ENCODE results near the gene C10orf62.

GRCh38 chr10:97570789-97571471 is 18.6 kb upstream of the C10orf62 start:
- TF ChIP-seq CTCF (IDR thresholded peaks at IDR 0.05 in 2 of 3, conservative IDR thresholded peaks at IDR 0.05 in 1 of 3; ENCODE audit: insufficient read depth in 2 of 3, low read depth in 1 of 3, low read length in 3 of 3) (no peak), RFX5 (IDR thresholded peaks at IDR 0.05; ENCODE audit: low read depth, low read length) (no peak), NUFIP1 (IDR thresholded peaks at IDR 0.05; ENCODE audit: partially characterized antibody) (no peak), JUN (IDR thresholded peaks at IDR 0.05; ENCODE audit: borderline replicate concordance, low read depth, low read length) (no peak), JUN (CRISPR knock-in tag; IDR thresholded peaks at IDR 0.05; ENCODE audit: borderline replicate concordance) (no peak), CREB1 (IDR thresholded peaks at IDR 0.05) (no peak), CREB1 (CRISPR knock-in tag; IDR thresholded peaks at IDR 0.05) (no peak), FOXJ3 (CRISPR knock-in tag; IDR thresholded peaks at IDR 0.05) (no peak), NEUROD1 (IDR thresholded peaks at IDR 0.05; ENCODE audit: borderline replicate concordance, low read depth, low read length, partially characterized antibody) (no peak), POLR2A (conservative IDR thresholded peaks at IDR 0.05) (no peak)

All from K562 (cell line).